HG03469 (cell line): ENCODE results near the gene FAM124B.

ENCODE experiments used
- ATAC-seq: cut with Tn5 transposase; IDR thresholded peaks from one replicate; pipeline ENCODE4 v1.9.1; 2021; ENCODE audit warnings: mild to moderate bottlenecking, moderate library complexity, moderate number of reproducible peaks; ENCODE audit not compliant: unreplicated experiment

FAM124B gene, protein sequence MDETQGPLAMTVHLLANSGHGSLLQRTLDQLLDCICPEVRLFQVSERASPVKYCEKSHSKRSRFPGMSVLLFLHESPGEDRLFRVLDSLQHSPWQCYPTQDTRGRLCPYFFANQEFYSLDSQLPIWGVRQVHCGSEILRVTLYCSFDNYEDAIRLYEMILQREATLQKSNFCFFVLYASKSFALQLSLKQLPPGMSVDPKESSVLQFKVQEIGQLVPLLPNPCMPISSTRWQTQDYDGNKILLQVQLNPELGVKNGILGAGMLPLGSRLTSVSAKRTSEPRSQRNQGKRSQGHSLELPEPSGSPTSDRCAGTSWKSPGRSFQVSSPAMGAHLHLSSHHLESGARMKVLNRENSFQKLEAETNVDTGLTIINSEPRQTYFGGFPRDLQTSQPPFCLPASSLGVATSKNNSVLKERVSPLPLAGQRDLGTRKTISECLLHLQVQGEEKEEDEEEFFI

DNA sequence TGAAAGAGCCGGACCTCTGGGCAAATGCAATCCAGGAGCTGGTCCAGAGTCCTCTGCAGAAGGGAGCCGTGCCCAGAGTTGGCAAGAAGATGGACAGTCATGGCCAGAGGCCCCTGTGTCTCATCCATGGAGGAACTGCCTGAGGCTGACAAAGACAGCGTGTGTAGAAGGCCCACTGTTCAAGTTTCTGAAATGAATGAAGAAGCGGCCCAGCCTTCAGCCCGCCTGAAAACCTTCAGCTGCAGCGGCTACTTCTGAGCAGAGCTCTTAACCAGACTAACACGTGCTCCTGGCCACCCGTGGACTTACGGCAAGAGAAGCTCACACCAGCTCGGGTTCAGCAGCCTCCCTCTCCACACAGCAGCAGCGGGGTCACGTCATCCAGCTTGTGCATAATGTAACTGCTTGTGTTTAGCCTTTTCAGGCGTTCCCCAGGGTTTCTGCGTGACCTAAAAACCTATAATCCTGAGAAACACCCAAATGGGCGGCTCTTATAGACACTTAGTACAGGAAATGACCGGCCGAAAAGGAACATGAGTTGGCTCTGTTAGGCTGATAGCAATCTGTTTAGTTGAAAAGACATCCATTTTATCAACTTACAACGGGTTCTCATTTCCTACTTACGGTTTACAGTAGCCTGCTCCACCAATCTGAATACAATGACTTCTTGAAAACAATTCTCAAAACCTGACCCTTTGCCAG is at the start of gene FAM124B:
FAM124B (minus strand) TSS at position 467 of the 702 bp plus-strand sequence; CDS start at position 128, 339 bp downstream.
- no peak for ATAC-seq

GRCh38 chr2:224449212-224450147 is 47.6 kb upstream of the FAM124B start:
- no peak for ATAC-seq

- no peak for ATAC-seq
Measured at GRCh38 chr2:224448236-224448635, 46.3 kb upstream of the FAM124B start.

DNA sequence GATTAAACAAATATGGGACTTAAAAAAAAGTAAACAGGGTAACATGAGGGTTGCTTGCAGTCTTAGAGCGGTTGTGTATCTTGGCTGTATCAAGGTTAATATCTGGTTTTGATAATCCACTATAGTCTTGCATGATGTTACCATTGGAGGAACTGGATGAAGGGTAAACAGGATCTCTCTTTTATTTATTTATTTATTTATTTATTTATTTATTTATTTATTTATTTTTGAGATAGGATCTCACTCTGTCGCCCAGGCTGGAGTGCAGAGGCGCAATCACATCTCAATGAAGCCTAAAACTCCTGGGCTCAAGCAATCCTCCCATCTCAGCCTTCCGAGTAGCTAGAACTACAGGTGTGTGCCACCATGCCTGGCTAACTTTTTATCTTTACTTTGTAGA is 42.9 kb upstream of the FAM124B start:
- no peak for ATAC-seq

- ATAC-seq, result no peak
Measured at GRCh38 chr2:224444021-224444420, 42.1 kb upstream of the FAM124B start.

DNA sequence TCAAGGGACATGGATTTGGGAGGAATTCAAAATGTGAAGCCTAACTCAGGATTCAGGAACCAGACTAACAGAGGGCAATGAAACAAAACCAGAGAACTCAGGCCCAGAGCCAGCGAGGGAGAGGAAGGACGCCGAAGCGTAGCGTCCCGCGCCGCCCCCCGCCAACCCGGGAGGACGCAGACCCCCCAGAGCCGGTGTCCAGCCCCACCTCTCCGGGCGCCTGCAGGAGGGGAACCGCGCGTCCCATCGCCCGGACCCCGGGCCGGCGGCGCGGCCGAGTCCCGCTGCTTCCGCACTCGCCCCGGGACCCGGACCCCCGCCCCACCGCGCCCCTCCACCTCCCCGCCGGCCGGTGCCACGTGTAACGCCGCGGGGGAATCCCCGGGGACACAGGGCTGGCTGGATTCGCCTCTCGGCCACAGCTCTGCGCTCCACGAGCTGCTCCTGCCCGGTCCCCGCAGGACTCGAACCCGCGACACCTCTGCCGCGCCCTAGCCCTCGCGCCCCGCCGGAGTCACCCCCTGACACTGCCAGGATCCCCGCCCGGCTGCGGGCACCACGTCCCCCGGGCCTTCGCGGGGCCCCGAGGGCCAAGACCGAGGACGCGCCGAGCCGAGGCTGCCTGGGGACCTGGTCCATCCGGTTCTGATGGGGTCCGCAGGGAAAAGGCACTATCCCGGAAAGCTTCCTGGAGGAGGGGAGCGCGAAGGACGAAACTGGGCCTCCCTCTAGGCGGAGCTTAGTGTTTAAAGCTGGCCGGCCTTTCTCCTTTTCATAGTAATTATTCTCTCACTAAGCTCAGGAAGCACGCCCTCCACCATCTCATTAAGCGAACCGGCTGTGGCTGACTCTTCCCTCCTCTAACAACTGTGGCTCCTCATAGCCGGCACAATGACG is 40.4 kb upstream of the FAM124B start:
- no peak for ATAC-seq

GRCh38 chr2:224440988-224441387 is 39.1 kb upstream of the FAM124B start:
- ATAC-seq, result no peak

DNA sequence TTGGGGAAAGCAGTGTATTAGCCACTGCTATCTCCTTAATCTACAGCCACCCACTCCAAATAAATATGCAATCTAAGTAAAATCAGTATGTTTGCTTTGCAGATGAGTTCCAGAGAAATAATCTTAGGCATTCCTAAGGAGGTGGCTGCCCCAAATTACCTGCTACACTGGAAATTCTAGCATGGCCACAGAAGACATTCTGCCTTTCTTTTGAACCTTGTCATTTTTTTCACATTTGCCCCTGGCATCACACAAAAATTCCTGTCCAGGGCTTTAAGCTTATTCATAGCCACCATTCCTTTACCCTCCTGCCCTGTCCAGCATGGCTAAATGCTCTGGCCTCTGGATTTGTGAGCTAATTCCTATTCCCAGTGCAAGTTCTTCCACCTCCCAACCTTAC is 36.8 kb upstream of the FAM124B start:
- no peak for ATAC-seq

DNA sequence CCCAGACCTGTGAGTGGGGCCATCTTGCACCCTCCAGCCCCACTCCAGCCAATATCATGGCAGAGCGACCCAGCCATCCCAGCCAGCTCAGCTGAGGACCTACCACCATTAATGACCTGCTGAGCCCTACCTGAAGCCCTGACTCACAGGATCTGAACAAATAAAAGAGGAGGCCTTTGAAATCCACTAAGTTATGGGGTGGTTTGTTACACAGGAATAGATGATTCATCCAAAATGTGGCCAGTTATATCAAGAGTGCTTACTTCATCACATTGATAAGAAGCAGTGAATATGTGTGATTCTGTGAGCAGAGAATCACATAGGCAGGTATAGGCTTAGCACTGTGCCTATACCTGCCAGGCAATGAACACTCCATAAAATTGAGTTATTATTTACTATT is 34.7 kb upstream of the FAM124B start:
- ATAC-seq, result no peak

DNA sequence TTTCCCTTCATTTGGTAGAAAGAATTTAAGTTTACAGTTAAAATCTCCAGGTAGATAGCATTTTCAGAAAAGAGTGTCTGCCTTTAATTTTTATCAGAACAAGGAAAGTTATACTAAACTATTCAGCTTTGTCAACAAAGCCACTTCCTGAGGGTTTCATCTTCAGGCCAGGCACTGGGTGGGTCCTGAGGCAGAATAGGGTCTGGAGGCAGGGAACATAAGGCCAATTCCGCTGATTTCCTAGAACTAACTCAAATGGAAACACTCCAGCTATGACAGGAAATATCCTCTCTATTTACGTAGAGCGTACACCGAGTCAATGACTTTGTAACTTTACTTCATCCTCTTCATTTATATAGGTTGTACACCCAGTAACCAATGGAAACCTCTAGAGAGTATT is 32.7 kb upstream of the FAM124B start:
- ATAC-seq, result no peak

GRCh38 chr2:224433442-224433841 is 31.5 kb upstream of the FAM124B start:
- no peak for ATAC-seq

DNA sequence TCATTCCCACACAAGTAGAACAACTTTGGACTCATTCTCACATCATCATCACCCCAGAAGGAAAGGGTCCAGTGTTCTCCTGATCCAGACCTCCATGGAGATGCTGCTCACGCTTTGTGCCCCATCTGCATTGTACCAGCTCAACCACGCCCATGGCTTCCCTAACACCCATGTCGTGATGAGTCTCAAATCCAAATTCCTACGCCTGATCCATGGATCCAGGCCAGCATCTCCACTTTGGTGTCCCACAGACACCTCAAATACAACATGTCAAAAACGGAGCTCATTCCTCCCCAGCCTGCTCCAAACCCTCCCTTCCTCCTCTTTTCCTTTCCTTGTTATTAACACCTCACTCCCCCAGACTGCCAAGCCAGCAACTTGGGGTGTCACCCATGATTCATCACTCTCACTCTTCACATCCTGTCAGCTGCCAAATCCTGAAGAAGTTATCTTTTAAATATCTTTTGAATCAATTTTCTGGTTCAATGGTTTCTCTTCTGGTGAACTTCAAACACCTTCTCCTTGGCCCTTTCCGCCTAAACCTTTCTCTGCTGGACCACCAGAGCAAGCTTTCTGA is 30.2 kb upstream of the FAM124B start:
- ATAC-seq, result no peak

GRCh38 chr2:224429441-224429810 is 27.5 kb upstream of the FAM124B start:
- no peak for ATAC-seq

GRCh38 chr2:224428787-224429440 is 27.0 kb upstream of the FAM124B start:
- ATAC-seq, result no peak

DNA sequence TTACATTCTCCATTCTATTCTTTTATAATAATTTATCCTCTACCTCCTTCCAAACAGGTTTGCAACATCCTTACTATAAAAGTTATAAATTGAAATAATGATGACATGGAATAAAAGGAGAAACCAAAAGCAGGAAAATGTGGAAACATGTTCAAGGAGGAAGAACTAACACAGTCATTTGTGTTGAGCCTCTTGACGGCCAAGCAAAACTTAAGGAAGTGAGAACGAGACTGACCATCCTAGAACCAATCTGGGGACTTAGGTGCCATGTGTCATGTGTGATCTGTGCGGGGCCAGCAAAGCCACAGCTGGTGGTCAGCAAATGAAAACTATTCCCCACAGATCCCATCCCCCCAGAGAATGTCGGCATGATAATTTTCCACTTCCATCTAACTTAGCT is 25.6 kb upstream of the FAM124B start:
- no peak for ATAC-seq

DNA sequence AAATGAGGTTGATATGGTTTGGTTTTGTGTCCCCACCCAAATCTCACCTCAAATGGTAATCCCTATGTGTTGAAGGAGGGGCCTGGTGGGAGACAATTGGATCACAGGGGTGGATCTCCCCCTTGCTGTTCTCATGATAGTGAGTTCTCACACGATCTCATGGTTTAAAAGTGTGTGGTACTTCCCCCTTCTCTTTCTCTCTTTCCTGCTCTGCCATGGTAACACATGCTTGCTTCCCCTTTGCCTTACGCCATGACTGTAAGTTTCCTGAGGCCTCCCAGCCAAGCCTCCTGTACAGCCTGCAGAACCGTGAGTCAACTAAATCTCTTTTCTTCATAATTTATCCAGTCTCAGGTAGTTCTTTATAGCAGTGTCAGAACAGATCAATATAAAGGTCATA is 24.7 kb upstream of the FAM124B start:
- no peak for ATAC-seq

DNA sequence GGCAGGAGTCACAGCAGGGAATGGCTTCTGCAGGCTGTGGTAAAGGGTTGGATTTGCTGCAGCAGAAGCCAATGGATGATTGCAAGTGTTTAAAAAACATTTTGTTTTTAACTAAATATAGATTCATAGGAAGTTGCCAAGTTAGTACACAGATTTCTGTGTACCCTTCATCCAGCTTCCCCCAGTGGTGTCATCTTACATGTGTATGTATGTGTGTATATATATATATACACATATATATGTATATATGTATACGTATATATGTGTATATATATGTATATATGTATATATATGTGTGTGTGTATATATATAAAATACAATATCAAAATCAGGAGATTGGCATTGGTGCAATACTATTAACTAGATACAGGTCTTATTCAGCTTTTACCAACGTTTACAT is 19.2 kb upstream of the FAM124B start:
- ATAC-seq, result no peak

DNA sequence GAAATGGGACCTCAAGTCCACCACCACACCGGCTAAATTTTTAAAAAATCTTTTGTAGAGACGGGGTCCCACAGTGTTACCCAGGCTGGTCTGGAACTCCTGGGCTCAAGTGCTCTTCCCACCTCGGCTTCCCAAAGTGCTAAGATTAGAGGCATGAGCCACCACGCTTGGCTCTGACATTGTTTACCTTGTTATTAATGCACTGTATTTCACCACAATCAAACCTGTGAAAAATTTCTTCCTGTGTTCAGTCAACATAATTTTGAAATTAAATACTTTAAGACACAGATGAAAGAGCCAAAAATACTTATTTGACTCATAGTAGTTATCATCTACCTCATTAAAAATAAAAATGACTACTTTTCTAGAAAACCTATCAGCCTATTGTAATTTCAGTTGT is 16.0 kb upstream of the FAM124B start:
- ATAC-seq, result no peak

- ATAC-seq, result no peak
Measured at GRCh38 chr2:224417361-224417729, 15.4 kb upstream of the FAM124B start.
